GM21381 (cell line): ENCODE data around the gene PNMA6F.

ENCODE experiments used
- ATAC-seq: cut with Tn5 transposase; IDR thresholded peaks from one replicate; pipeline ENCODE4 v1.9.1; 2021; ENCODE audit warnings: mild to moderate bottlenecking, moderate library complexity; ENCODE audit not compliant: unreplicated experiment

Gene PNMA6F

DNA sequence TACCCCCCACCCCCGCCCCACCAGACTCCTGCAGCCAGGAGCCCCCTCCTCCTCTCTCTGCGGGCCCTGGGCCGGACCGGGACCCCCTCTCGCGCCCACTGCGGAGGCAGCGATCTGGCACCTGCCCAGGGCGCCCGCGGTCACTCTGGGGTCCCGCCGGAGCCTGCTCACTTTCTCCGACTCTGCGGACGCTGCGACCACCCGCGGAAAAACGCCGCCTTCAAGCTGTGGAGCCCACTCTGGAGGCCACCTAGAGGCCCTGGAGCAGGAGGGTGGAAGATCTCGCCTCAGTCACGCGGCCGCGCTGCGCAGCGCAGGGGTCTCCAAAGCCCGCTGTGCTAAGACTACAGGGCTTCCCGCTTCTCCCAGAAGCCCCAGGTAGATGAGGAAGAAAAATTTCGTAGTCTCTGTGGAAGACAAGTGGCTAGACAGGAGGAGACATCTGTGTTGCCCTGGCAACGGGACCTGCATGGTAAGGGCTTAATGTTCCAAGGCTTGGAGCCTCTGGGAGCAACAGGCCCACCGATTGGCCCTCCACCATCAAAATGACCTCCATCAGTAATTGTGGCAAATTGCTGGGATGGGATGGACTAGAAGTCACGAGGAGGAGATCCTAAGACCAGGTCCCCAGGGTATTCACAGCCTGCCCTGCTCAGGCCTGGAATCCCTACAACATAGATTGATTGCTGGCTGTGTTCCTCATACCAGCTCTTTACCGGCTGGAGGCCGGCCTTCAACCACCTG is at the start of gene PNMA6F:
TSS of gene PNMA6F (minus strand) at position 387 of the 744 bp plus-strand sequence. CDS start 1,093 bp downstream, outside the sequence.
- ATAC-seq: no peak

- no peak for ATAC-seq
Measured at GRCh38 chrX:153371256-153371655, 49.7 kb upstream of the PNMA6F start.

DNA sequence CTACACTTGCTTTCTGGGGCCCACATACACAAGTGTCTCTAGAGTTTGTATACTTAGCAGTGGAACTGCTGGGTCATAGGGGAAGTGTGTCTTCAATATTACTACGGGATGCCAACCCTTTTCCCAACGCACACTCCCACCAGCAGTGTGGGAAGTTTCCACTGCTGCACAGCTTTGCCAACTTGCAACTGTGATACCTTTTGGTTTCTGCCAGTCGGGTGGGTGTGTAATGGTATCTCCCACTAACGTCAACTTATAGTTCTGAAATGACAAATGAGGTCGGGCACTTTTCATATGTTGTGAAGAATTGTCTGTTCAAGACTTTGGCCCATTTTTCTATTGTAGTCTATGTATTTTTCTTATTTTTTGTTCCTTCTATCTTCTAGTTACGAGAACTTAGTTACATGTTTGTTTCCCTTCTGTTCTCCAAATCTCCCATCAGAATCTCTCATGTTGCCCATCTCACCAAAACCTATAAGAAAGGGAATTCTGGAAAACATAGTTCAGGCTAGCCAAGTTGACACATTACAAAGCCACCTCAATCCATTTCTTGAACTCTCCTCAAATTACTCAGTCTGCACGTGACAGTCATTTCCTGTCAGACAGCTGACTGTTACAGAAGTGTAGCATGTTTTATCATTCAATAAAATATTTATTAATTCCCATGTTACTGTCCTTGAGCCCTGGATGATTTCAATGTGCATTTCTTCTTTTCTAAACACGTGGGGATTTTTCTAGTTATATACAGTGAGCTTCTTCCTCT is 48.9 kb upstream of the PNMA6F start:
- ATAC-seq: no peak

DNA sequence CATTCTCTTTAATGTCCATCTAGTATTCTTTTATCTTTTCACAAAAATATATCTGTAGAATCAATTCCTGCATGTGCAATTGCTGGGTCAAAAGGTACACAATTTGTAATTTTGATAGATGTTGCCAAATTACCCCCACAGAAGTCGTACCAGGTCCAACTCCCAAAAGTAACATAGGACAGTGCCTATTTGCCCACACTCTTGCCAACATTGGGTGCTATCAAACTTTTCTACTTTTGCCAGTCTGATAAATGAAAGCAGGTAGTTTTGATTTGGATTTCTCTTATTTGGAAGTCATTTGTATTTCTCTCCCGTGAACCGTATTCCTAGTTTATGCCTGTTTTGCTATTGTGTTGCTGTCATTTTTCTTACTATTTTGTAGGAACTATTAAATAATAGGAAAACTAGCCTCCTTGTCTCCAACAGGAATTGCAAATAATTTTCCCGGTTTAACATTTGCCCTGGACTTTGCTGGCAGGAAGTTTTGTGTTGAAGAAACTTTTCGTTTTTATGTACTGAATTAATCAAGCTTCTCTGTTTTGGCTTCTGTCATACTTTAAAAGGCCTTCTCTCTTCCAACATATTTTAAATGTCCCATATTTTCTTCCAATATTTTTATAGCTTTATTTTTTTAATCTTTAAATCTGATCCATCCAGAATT is 45.4 kb upstream of the PNMA6F start:
- ATAC-seq: no peak

- ATAC-seq: no peak
Measured at GRCh38 chrX:153366119-153366518, 44.6 kb upstream of the PNMA6F start.

DNA sequence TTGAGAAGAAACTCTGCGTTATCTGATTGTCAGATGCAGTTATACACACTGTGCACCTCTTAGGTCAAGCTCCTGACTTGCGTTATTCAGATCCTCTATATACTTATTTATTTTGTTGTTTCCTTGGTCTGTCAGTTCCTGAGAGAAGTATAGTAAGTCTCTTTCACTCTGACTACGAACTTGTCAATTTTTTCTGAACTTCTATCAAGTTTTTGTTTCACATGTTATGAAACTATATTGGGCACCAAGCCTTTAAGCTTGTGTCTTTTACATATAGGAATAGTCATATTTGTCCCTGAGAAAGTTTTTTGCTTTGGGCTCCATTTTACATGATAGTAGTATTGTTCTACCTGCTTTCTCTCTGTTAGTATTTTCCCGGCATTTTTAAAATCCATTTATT is 44.1 kb upstream of the PNMA6F start:
- ATAC-seq: no peak

GRCh38 chrX:153361781-153362397 is 40.3 kb upstream of the PNMA6F start:
- no peak for ATAC-seq

GRCh38 chrX:153357877-153358276 is 36.3 kb upstream of the PNMA6F start:
- no peak for ATAC-seq

DNA sequence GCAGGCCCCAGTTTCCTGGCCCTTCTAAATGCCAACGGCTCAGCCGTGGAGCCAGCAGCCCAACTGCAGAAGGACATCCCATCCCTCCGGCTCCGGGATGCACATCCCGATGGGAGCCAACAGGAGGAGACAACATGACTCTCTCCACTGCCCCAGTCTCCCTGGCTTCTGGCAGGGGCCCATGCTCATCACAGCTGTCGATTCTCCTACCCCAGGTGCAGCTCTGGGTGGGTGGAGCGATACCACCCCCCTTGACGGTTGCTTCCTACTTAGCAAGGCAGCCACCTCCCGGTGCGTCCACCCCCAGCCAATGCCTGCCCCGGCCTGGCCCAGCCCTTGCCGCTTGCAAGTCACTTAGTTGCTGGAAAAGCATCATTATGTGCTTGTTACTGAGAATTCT is 31.8 kb upstream of the PNMA6F start:
- no peak for ATAC-seq

DNA sequence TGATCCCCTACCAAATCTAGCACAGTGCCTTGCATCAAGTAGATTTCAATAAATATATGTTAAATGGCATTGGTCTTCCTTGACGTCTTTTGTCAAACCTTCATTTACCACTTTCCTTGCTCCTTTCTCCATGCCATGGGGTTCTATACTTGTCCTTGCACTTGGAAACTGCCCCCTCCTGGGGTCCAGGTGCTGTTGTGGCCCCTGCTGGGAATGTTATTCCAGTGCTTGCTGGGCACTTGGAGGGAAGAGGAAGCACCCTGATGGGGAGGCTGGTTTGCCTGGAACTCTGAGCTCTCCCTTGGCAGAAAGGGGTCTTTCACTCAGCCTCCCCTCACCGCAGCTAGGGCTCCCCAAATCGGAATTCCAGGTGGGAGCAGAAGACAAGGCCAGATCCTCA is 31.3 kb upstream of the PNMA6F start:
- no peak for ATAC-seq

- no peak for ATAC-seq
Measured at GRCh38 chrX:153351981-153352380, 30.4 kb upstream of the PNMA6F start.

DNA sequence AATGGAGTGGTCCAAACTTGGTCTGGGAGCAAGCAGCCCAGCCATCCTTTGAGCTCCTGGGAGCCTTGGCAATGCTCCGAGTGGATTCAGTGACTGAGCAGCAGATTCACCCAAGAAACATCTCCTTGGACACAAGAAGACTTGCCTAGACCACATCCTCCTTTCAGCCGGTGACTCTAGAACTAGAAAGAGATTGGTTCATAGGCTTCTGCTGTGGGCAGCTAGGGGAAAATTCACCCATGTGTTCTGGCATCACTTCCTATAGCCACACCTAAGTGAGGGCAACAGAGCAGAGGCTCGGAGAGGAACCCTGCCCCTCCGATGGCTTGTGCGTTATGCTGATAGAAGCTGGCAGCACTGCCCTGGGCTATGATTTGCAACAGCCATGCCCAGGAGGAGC is 28.4 kb upstream of the PNMA6F start:
- no peak for ATAC-seq

- no peak for ATAC-seq
Measured at GRCh38 chrX:153348421-153348820, 26.9 kb upstream of the PNMA6F start.

GRCh38 chrX:153347530-153347929 is 26.0 kb upstream of the PNMA6F start:
- no peak for ATAC-seq

DNA sequence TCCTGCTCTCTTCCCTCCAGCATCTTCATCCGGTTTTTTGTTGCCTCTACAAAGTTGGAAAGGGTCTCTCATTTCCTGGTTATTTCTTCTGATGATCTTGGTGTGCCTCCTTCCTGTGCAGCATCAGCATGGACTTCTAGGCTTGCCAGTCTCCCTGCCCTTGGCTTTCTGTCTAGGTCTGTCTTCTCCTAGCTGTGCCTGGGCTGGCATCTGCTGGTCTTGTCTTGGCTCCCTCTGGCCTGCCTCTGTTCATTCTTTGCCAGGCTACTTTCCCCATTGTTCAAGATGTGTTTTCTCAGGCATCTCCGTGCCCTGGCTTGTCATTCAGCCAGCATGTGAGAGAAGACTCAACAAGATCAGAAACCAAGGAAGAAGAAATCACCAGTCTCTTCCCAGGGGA is 22.1 kb upstream of the PNMA6F start:
- no peak for ATAC-seq

DNA sequence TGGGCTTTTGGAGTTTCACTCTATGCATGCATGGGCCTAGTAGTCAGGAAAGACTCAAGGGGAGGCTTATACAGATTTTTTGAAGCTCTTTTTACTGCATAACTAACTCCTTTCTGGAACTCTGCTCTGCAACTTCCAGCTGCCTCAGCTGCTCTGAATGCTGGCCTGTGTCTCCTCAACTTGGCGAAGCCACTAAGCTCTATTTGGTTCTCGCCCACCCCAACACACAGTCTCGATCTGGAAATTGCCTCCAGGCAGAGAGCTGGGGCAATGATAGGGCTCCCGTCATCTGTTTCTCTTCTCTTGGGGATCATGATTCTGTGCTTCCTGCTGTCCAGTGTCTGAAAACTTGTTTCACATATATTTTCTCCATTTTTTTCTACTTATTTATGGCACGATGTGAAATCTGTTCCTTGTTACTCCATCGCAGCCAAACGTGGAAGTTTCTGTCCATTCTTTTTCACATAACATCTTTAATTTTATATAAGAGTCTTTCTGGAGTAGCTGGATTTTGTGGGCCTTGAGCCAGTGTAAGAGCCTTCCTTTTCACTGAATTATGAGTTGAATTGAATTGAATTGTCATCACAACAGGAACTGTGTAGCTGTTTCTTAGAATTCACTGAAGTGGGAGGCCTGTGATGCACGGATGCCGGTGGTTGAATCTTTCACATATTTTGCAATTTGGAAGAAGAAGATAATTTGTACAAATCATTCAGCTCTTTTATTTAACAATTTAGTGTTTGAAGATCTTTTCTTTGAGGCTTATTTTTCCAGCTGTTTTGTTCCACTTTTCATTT is 21.4 kb upstream of the PNMA6F start:
- ATAC-seq: no peak

GRCh38 chrX:153340111-153340510 is 18.5 kb upstream of the PNMA6F start:
- no peak for ATAC-seq

DNA sequence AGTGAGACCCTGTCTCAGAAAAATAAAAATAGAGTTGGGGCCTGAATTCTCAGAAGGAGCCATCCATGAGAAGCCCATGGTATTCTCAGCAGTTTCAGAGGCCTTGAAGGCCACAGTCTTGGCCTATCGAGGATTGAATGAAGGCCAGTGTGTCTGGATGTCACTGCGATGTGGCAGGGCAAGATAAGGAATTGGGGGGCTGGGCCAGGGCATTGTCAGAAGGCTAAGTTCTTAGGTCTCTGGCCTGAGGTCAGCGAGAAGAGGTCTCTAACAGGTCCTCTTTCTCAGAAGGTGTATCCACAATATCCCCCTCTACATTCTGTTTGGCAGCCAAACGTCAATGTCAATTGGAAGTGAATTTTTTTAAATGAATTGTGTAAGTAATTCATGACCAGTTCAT is 18.1 kb upstream of the PNMA6F start:
- no peak for ATAC-seq

DNA sequence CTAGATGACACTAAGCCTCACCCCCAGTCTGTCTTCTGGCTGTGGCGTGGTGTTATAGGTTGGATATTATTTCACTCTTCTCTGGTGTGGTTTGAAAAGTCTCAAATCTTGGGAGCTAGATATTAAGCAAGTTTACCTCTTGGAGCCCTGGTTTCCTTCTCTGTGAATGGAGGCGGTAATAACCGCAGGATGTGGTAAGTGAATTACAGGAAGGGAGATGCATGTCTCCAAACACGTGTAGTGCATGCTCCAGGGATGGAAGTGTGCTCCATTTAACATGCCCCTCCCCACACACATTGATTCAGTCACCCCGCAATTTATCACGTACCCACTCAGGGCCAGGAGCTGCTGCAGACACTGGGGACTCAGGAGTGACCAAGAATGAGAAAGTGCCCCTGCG is 17.3 kb upstream of the PNMA6F start:
- ATAC-seq: no peak

DNA sequence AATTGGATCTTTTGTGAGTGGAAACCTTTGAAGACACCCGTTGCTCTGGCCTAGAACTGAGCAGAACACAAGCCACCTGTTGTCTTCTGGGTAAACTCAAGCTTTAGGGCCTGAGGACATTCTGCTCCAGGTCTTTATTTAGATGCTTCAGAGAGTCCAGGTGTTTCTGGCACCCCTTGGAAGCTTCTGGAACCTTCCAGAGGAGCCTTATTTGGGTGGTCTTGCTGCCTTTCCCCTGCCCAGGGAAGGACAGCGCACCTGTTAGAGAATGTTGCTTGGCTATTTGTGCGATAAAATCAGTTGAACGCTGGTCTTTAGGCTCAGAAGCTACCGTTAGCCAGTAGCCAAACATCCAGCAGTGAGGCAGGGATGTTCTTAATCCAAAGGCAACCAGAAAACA is 15.4 kb upstream of the PNMA6F start:
- no peak for ATAC-seq
